Activated naive CD4-positive, alpha-beta T cell treated with anti-CD3 and anti-CD28 coated beads, Interleukin-2, amount 50 U/mL, for 16 hours (primary cell): ENCODE measurements around the gene DIAPH3.

ENCODE experiments used
- DNase-seq: peaks from one replicate; pipeline ENCODE4 v3.0.0-alpha.2; 2020

Gene DIAPH3

DNA sequence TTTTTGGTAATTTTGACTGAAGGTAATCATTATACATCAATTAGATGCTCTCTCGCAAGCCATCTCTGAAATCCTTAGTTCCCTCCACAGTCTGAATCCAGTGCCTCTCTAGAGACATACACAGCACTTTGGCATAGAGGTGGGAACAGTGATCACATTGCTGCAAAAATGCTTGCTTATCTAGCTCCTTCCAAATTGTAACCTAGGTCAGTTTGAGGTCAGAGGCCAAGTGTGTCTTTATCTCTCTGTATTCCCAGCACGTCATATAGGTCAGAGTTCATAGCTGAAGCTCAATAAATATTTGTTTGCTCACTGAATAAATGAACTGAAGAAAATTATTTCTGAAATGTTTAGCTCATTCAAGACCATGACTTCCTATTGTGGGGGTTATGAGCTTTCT lies 462.5 kb downstream of the DIAPH3 start:
- DNase-seq: no peak

DNA sequence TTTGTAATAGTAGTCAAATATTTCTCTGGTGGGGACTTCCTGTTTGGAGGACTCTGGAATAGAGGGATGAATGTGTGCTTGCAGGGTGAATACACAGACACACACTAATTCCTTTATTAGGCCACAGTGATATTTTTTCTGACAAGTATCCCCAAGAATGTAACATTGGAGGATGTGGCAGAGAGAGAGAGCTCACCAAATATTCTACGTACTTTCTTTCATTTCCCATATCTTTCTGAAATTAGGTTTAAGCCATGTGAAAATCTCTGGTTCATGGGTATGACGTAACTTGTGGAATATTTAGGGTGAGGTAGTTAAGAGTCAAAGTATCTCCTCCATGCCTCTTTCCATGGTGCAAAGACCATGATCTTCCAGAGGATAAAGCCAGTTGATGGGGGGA lies 463.4 kb downstream of the DIAPH3 start:
- DNase-seq: no peak

DNA sequence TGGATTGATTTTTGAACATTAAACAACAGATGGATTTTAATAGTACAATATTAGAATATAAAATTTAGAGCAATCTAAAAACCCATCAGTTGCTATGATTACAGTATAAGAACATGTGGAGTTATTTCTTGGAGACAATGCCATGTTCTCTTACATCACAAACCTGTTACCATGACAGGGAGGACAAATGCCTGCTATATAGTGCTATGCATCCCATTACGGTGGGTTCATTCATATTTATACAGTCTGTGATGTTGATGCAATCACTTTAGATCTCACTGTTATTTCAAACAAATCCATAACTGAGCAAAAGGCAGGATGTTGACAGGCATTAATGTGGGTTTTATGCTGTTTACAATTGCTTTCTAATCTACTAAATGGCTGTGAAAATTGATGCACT lies 467.5 kb downstream of the DIAPH3 start:
- no peak for DNase-seq

DNA sequence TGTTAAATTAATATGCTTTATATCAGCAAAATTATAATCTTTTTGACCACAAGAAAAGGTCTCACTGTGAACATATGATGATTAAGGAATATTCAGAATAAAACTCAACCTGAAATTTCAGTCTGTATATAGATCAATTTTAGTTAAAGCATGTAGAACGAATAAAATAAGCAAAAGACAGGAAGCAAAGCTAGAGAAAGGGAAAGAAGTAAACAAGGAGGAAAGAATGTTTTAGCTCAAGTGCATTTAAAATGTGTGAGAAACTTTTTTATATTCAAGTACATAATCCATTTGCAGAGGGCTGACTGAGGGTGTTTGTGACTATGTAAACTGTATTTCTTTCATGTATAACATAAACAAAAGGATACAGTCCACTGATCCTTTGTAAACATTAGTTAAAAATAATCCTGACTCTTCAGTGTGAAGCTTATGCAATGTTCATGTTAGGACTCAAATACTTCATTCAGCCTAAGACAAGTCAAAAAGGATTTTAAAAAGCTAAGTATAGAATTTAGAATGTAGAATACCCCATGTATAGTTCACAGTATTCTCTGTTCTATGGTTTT lies 472.1 kb downstream of the DIAPH3 start:
- DNase-seq: no peak

DNA sequence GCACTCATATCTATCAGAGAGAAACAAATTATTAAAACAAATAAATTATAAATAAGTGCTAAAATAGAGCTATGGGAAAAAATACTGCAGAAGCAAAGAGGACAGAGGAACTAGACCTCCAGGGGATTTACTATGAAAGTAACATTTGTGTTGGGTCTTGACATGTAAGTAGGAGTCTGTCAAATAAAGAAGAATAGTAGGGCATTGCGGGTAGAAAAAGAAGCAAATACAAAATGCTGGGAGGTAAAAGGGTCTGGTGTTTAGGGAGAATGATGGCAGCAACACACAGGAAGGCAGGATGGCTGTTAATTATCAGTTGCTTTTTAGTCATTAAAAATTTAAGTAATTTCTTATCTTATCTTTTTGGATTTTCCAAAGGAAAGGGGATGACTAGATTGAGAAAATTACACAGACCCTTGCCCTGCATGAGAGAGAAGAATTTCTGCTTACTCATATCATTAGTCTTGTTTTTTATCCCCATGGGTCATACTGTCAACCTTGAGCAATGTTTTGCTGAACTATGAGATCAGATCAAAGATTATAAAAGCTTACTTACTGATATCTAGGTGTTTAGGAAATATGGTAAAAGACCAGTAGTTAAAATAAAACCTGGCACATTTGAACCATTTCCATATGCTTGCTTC lies 472.7 kb downstream of the DIAPH3 start:
- DNase-seq: no peak

DNA sequence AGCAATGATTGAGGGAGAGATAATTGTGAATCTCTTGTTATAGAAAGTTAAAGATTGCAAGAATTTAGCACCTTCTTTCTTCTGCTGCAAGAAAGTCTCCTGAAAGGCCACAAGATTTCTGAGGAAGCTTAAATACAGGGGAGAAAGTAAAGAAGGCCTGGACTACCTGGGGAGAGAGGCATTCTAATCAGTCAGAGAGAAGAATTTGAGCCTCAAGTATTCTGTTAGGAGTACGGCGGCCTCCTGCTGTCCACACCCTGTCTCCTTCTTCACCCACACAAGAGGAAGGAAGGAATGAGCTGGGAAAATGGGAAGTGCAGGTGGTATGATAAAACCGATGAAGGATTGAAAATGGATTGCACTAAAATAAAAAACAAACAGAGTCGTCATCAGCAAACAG lies 474.7 kb downstream of the DIAPH3 start:
- no peak for DNase-seq

DNA sequence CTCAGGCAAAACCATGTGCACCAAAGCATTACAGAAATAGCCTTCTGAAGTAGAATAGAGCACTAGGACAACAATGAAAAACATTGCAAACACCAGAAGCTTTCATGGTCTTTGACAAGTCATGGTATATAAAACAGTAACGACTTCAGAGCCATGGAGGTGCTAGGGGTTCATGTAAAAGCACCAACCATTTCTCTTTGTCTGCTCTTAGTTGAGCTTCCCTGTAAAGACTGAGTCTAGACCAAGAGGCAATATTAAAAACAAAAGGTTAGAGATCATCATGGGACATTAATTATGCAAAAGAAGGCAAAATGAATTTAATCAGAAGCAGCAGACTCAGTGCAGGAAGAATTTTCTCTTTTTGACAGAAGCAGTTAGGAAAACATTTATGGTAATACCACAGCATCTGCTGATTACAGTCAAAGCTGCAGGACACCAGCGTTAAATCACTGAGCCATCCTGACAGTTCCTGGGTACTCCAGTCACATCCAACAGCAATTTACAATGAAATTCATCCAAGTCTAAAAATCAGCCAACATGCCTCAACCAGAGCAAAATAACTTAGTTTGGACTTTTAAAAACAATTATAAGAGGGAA lies 476.8 kb downstream of the DIAPH3 start:
- DNase-seq: no peak

DNA sequence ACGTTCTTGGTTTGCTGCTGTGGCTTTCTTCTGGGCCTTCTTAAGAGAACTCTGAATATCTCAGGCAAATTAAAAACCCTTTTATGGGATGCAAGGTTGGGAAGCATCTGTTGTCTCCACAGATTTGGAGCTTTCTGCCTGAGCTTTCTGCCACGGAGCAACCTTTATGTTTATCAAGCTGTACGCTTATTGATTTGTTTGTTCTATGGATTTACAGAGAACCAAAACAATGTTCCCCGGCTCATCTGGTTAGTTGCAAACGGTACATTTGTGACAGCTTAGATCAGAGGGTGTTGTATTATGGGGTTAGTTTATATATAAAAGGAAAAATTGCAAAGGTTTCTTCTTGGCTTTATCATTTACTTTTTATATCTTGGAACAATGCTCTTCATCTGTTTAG lies 479.6 kb downstream of the DIAPH3 start:
- DNase-seq: no peak

DNA sequence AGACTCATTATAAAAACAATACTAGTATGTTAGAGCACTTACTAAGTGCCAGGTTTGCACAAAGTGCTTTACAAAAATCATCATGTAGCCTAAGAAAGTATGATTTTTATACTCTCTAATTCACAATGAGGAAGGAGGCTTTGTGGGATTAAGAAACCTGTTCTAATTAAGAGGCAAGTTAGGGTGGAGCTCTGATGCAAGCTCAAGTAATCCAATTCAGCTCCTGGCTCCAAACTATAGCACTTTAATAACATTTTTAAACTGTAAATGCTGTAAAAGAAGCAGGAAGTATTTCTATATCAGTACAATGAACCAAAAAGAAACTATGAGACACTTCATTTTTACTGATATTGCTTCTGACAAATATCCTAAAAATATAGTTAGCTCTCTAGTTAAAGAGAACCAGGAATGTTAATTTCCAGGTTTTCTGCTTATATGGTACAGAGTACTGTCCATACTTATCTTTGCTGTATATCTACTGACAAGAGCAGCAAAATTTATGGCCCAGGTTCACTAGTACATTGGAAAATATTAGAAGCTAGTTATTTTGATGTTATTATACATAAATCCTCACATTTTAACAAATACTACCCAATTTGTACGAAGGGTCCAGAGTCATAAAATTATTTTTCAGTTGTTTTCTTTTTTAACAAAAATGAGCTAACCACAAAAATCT lies 482.0 kb downstream of the DIAPH3 start:
- no peak for DNase-seq

DNA sequence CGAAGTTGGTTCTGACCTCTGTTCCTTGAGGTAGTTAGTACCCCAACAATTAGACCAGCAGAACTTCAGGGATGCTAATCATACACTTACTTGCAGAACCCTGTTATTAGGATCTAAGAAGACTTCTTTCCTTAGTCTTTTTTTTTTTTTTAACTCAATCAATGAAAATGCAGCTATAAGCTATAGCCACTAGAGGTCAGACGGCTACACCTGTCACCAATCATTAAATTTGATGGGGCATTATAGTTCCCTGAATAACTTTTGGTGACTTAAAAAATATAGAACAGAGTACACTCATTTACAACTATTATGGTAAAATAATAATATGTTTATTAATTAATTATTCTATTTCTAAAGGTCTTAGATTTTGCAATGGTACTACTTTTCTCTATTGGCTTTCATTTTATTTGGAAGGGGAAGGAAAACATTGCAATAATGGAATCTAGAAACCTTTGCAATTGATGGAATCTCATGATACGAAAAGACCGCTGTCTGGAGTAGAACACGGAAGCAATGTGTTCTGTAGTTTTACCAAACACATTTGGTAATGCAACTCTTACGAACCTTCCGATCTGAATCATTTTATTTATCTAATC lies 483.2 kb downstream of the DIAPH3 start:
- no peak for DNase-seq

DNA sequence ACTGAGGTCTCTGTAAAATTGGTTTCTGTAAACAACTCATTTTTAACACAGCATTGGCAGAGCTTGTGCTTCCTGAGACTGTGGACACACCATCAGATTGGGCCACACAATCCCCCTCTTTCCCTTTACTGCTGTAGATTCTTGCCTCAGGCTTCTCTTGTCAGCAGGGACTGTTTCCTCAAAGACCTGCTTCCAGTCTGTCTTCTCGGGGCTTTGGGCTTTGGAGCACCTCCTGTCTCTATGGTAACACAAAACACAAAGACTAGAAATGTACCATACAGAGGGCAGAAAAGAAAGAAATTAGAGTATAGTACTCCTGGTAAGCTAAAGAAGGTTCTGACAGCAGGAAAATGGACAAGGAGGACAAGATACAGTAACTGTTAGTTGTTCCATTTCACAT lies 484.5 kb downstream of the DIAPH3 start:
- DNase-seq: no peak

DNA sequence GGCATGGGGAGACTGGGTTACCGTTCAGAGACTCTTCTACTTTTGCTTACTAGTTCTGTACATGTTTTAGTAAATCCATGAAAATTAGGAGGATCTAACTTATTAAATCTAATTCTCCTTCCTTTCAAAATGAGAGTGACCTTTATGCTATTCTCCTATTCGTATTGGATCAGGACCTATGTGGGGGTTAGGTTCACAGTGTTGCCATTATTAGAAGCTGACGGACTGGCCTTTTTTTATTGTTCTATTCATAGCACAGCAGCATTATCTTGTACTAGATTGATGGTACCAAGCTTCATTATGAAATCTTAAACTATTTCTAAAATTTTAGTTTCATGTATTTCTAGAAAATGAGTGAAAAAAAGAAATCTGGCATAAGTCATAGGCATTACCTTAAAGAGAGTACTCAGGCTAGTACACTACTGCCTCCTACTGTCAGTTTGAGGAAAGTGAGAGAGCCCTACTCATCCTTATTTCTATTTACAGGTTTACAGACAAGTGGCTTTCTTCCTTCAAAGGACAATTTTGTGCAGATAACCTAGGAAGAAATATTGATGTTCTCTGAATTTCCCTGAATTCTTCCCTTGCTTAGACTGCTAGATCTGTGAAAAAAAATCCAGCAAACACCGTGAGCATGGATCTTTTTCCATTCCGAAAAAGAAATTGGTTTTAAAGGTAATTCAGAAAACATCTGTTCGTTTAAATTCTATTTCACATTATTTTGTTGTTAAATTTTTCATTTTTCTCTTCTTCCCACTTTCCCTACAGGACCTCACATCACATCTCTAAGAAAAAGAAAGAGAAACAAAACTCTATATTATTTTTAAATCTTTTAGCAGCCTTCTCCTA lies 485.5 kb downstream of the DIAPH3 start:
- DNase-seq: no peak

DNA sequence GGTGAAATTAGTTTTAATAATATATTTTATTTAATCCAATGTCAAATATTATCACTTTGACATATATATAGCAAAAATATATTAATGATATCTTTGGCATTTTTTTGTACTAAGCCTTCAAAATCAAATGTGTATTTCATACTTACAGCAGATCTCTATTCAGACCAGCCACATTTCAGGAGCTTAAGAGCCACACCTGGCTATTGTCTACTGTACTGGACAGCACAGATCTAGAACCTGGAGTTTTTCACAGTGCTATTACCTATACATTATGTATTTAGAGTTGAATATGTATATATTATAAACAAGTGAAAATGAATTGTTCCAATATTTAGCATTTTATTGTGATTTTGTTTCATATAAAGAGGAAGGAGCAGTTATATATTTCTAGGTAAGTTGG lies 486.3 kb downstream of the DIAPH3 start:
- DNase-seq: no peak

DNA sequence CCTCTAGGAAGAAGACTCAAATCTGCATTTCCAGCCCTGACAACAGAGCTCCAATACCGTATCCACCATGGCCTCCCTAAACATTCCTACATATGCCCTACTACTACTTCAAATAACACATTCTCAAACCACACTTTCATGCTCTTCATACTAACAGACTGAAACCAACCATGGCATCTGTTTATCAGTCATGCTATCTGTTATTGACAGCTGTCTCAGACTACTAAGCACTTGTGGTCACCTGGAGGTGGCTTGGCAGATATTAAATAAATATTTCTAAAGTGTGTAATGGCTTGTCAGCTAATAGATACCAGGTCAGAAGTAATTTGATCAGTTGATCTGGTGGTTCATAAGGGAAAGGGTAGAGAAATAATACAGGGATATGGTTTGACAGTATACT lies 489.1 kb downstream of the DIAPH3 start:
- no peak for DNase-seq

DNA sequence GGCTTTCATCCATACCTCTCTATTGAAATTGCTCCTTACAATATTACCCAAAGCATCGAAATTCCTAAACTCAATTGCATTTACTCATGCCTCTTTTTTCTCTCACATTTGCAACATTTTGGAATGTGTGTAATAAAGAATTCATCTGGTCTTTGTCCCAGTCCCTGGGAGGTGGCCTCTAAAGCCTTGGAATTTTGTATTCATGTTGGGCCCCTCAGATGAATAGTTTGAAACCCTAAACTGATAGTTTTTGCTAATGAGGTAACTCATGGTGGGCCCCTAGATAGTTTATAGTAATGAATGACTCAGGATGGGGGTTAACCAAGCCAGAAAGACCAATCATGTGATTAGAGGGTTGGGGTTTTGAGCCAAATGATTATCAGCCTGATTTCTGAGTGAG lies 490.4 kb downstream of the DIAPH3 start:
- no peak for DNase-seq

DNA sequence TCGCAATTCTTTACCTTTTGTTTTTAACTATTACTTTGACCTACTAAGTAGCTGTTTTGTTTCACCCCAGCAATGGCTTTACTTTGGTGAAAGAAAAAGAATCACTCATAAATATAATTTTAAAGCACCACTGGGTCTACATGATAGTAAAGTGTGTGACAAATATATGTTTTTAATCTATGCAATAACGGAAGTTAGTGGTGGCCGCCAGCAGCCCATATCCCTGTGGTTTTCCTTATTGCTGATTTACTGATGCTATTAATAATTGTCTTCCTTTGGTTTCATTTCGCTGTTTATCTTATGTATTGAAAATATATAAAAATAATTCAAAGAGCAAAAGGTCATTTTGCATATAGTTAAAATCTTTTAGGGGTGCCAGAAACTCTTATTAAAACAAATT lies 491.3 kb downstream of the DIAPH3 start:
- no peak for DNase-seq

DNA sequence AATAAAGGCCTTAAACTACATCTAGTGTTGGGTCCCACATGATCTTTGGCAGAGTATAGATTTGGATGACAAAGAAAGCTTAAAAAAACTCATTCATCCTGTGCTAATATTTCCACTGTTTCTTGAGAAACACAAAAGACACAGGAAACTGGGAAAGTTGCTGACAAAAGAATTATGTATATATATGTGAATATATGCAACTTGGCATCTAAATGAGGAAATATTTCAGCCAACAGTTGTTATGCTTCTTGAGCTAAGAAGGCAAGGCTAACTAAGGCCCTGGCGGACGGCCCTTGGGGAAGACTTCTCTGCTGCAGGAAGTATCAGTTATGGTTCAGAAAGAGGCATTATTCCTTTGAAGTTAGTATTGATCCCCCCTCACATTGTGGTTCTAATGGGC lies 491.8 kb downstream of the DIAPH3 start:
- no peak for DNase-seq

DNA sequence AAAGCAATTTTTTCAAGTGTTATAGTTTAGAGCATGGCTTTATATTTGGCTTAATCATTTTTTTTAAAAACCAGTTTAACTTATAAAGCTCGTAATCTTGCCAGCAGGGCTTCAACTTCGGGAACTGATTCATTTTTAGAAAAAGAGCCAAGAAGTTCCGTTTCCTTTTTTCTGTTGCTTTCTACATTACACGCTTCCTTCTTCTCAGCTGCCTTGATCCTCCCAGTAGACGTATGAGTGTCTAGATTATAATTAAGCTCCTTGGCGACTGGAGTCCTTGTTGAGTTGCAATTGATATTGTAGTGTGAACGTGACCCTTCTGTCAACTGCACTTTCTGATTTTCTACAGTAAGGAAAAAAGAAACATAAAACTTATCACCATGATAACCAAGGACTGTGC lies 497.2 kb downstream of the DIAPH3 start:
- DNase-seq: no peak

DNA sequence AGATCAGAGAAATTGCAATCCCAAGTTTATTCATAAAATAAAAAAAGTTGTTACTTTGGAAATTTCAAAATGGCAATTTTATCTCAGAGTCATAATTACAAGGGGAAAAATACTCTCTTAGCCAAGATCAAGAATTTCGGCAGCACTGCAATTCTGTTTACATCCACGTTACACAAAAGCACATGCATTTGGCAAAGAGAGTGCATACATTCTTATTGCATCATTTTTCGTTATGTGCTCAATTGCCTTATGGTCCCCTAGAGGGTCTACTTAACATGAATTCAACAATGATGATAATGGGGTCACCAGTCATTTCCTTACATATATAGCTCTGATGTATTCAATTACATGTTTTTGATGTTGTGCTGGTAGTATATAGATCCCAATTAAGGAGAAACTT lies 498.0 kb downstream of the DIAPH3 start:
- DNase-seq: no peak

DNA sequence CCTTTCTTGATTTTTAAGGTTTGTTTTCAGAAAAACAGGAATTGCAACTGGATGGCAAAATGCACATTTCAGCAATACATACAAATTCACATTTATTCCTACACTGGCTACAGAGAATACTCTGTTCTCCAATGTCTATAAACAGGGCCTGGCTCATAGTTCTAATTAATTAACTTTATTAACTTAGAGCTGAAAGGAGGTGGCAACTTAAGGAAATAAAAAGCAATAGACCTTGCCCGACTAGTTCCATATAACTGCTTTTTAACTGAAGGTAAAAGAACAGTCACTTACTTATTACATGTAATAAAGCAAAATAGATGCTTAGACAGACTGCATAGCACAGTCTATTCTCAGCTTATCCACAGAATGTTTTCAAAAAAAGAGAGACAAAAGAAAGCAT lies 498.5 kb downstream of the DIAPH3 start:
- no peak for DNase-seq

DNA sequence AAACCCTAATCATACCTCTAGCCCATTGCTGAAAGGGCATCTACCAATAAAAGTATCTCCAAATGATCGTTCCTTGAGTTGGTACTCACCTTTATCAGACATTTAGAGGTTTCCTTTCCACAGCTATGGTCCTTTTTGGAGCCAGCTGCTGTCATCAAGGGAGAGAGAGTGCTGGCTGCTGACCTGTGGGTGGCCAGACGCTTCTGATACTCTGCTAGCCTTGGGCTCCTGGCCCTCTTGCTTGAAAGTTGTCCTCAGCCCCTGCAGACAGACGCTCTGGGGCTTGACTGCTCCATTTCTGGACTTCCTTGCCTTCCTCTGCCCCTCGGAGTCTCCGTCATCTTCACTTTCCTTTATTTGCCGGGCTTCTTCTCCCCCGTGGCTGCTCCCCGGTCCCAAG lies 499.1 kb downstream of the DIAPH3 start:
- no peak for DNase-seq

DNA sequence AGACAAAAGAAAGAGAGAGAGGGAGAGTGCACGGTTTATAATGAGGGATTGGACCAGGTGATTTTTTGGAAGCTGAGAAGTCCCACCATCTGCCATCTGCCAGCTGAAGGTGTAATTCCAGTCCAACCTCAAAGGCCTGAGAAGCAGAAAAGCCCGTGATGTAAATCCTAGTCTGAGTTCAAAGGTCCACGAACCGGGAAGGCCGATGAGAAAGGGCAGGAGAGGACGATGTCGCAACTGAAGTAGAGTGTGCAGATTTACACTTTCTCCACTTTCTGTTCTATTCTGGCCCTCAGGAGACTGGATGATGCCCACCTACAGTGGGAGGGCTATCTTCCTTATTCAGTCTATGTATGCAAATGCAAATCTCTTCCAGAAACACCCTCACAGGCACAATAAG lies 500.0 kb downstream of the DIAPH3 start:
- no peak for DNase-seq

DNA sequence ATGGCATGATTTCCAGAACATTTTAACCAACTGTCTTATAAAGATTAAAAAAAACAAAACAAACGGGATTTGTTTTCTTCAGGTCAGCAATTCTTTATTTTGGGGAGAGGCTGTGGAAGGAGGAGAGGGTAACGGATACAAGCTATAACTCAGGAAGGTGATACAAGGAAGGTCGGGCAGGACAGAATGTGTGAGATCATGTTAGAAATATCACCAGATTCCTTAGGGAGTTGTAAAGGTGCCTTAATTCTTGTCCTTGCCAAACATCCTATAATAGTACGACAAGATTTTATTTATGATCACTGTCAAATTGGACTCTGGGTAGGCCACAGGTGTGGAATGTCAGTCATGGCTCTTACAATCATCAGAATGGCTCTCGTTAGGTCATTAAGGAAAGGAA lies 503.1 kb downstream of the DIAPH3 start:
- DNase-seq: no peak
